Bronchial epithelial cell (primary cell): ENCODE measurements around the gene CEP85L. TPM values are rescaled to one million over a fixed set of nuclear protein-coding genes. Genes with fewer than 3 reads are reported as not detected.
A peak's percentile ranks its signal among the peaks of the same experiment; 100 is the strongest.

Source experiments
- DNase-seq: peaks from one replicate; pipeline ENCODE4 v3.0.0-alpha.2; 2010; ENCODE audit warnings: low read depth
- FAIRE-seq: peaks from 2 replicates; lab custom pipeline; 2011; peaks lifted over from hg19 to GRCh38; lab: Jason Lieb, UNC
- H3K27me3 ChIP-seq: 2 replicates; pipeline ENCODE4 v1.5.1; 2011; ENCODE audit warnings: low read length; ENCODE audit not compliant: control insufficient read depth, insufficient read depth
- H3K36me3 ChIP-seq: 2 replicates; pipeline ENCODE4 v1.5.1; 2011; ENCODE audit warnings: low read length; ENCODE audit not compliant: control insufficient read depth, insufficient read depth
- H3K4me3 ChIP-seq: 2 replicates; pipeline ENCODE4 v1.5.1; 2011; ENCODE audit warnings: mild to moderate bottlenecking, low read depth, low read length, control low read depth
- total RNA-seq: library from RNA; depleted of rRNA; stranded (reverse); fragments of >200 nt; gene quantifications from 2 replicates; pipeline ENCODE4 v1.2.1, GENCODE V29; 2014
- TF ChIP-seq, protein P1 (sequence below): IDR thresholded peaks from 2 replicates; pipeline ENCODE4 v1.5.1; 2011; ENCODE audit warnings: mild to moderate bottlenecking, moderate library complexity, low read length, control low read depth, inconsistent platforms; ENCODE audit not compliant: insufficient read depth, severe bottlenecking

Gene CEP85L
- total RNA-seq, 1 donor from 2014 or later = 7.1 TPM

DNA sequence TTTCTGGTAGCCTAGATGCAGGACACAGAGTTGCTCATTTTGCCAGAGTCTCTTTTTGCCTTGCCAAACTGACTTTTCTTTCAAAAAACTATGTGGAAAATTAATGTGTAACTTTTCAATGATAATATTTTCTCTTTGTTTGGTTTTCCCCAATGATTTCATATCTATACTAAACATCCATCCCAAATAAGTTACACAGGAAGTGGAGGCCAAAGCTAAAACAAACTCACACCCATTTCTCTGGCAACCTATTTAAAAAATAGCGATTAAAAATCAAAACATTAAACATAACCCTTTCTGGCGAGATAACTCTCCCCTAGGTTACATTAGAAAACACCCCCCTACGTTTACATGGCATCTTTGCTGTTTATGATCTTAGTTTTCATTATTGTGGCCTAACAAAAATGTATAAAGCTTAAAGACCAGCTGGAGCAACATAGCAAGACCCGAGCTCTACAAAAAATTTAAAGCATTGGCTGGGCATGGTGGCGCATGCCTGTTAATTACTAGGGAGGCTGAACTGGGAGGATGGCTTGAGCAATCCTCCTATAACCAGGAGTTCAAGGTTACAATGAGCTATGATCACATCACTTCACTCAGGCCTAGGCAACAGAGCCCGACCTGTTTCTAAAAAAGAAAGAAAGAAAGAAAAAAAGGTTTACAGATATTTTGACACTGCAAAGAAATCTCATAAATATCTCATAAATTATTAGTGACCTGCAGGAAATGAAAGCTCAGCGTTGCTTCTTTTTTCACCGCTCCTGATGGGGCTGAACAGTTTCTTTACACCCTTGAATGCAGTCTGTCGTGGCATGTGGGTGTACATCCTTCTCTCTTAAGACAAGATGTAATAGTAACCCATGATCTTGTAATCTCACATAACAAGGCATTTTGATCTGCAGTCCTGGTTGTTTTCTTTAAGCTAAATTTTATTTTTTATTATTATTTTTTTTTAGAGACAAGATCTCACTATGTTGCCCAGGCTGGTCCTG is 32.8 kb upstream of the CEP85L start:
- Histone ChIP-seq H3K36me3 (no peaks in the 10 kb centered on the region), H3K4me3 (no peak overlapping the region), H3K27me3 (no peaks in the 10 kb centered on the region)
- DNase-seq (no peak), FAIRE-seq (no peak)
- TF ChIP-seq, protein P1, sequence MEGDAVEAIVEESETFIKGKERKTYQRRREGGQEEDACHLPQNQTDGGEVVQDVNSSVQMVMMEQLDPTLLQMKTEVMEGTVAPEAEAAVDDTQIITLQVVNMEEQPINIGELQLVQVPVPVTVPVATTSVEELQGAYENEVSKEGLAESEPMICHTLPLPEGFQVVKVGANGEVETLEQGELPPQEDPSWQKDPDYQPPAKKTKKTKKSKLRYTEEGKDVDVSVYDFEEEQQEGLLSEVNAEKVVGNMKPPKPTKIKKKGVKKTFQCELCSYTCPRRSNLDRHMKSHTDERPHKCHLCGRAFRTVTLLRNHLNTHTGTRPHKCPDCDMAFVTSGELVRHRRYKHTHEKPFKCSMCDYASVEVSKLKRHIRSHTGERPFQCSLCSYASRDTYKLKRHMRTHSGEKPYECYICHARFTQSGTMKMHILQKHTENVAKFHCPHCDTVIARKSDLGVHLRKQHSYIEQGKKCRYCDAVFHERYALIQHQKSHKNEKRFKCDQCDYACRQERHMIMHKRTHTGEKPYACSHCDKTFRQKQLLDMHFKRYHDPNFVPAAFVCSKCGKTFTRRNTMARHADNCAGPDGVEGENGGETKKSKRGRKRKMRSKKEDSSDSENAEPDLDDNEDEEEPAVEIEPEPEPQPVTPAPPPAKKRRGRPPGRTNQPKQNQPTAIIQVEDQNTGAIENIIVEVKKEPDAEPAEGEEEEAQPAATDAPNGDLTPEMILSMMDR = no peak

DNA sequence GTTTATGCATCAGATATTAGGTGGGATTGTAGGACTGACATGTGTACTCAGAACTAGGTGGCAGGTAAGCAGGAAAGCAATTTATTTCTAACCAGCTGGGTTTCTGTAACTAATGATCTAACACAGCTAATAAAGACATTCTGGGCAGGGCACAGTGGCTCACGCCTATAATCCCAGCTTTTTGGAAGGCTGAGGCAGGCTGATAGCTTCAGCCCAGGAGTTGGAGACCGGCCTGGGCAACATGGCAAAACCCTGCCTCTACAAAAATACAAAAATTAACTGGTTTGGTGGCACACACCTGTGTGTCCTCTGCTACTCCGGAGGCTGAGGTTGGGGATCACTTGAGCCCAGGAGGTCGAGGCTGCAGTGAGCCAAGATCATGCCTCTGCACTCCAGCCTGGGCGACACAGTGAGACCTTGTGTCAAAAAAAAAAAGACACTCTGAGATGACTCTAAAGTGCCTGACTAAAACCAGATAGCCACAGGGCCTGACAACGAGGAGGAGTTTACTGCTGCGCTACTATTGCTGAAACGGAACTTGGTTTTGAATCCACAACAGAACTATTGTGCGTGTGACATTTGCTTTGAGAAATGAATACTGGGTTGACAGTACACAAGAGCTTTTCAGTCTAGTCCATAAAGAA is 29.2 kb upstream of the CEP85L start:
- Histone ChIP-seq H3K36me3 (no peaks in the 10 kb centered on the region), H3K27me3 (no peaks in the 10 kb centered on the region), H3K4me3 (no peak overlapping the region)
- FAIRE-seq = no peak
- DNase-seq = no peak
- TF ChIP-seq, protein P1 = no peak

DNA sequence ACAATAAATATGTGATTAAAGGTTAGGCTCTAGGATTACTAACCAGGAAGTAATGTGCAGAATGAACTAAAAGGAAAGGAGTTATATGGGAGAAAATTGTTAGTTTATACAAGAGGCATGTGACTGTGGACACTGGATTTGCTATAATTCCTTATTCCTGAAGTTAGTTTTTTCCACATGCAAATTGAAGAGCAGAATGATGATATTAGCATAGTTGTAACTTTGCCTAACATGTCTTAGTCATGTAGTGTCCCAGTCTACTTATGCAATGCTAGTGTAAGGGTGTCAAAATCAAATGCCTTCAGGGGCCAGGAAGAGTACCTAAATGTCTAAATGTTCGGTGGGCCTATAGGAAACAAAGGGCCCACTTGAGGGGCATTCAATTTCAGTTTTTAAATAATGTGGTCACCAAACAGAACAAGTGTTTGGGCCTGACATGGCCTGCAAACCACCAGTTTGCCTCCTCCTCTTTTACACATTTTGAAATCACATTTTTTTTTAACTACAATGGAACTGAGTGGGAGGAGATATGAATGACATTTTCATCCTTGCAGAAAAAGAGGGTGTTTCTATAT is 28.0 kb upstream of the CEP85L start:
- Histone ChIP-seq H3K4me3 (no peak overlapping the region), H3K36me3 (no peaks in the 10 kb centered on the region), H3K27me3 (no peaks in the 10 kb centered on the region)
- TF ChIP-seq, protein P1 = no peak
- FAIRE-seq (no peak), DNase-seq (peak; percentile 72)

DNA sequence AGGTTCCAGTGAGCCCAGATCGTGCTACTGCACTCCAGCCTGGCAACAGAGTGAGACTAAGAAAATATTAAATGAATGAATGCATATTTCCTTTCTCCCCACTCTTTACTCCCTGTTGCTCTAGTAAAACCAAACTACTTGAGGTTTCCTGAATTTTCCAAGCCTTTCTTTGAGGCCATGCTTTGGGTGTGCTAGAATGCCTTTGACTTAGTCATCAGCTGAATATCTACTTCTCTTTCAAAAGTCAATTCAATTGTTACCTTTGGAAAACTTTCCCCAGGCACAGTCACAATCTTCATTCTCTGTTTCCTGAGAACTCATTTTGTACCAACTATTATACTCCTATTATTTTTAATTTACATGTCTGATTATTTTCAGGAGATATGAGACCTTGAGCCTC is 27.5 kb upstream of the CEP85L start:
- Histone ChIP-seq H3K27me3 (no peaks in the 10 kb centered on the region), H3K36me3 (no peaks in the 10 kb centered on the region), H3K4me3 (no peak overlapping the region)
- DNase-seq = peak; percentile 42
- TF ChIP-seq, protein P1 = no peak
- no peak for FAIRE-seq

DNA sequence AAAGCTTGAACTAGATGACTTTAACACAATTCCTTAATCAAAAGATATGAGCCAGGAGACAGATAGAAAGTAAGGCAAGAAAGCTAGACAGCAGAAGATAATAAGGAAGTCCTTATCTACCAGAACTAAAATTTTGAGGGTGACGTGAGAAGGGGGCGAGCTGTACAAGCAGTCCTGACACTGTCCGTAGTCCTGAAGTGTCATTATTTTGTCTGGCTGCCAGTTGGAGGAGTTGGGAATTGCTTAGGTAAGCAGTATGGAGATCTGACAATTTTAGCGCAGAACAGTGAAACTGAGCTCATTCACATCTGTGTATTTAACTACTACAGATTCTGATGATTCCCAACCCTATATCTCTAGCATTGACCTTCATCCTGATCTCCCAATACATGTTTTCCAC is 25.8 kb upstream of the CEP85L start:
- DNase-seq = no peak
- FAIRE-seq = no peak
- Histone ChIP-seq H3K27me3 (no peaks in the 10 kb centered on the region), H3K36me3 (no peaks in the 10 kb centered on the region), H3K4me3 (no peak overlapping the region)
- TF ChIP-seq, protein P1 = no peak
